GM12878 (cell line): ENCODE data around the gene ANKRD13D. TPM values are rescaled to one million over a fixed set of nuclear protein-coding genes. Genes with fewer than 3 reads are reported as not detected.
A peak's percentile ranks its signal among the peaks of the same experiment; 100 is the strongest.

Experiments used
- ATAC-seq: fragments of 200-7000 bp; cut with Tn5 transposase; 3 replicates; pipeline ENCODE4 v1.9.1; 2020; ENCODE audit warnings: mild to moderate bottlenecking, moderate library complexity
- BruUV-seq: library from RNA; stranded (reverse); fragments of 400-500 nt; replicated peaks from 2 replicates; lab custom pipeline; 2021; lab: Mats Ljungman, UMichigan
- CTCF ChIA-PET: fragments of 300-600 bp; sonication (Branson Sonifier 250); formaldehyde crosslinking; extraction: SDS; loops from one replicate; lab custom pipeline; 2021; ENCODE audit warnings: inconsistent platforms; lab: Yijun Ruan, JAX
- POLR2A ChIA-PET: fragments of 350-600 bp; formaldehyde crosslinking; extraction: SDS; loops from one replicate; lab custom pipeline; 2021; ENCODE audit warnings: inconsistent platforms; lab: Charles Lee
- RAD21 ChIA-PET: fragments of 300-600 bp; sonication (Branson Sonifier 250); formaldehyde crosslinking; loops from one replicate; lab custom pipeline; 2023; ENCODE audit warnings: antibody characterized with exemption; ENCODE audit not compliant: unreplicated experiment; lab: Charles Lee
- SMC1A ChIA-PET: fragments of 300-600 bp; sonication (Branson Sonifier 250); formaldehyde crosslinking; loops from one replicate; lab custom pipeline; 2023; ENCODE audit not compliant: unreplicated experiment, uncharacterized antibody; lab: Charles Lee
- DNase-seq: peaks from one replicate; pipeline ENCODE4 v3.0.0-alpha.2; 2011; ENCODE audit warnings: low read depth, low spot score
- FAIRE-seq: peaks from 3 replicates; lab custom pipeline; 2011; peaks lifted over from hg19 to GRCh38; lab: Jason Lieb, UNC
- H2AFZ ChIP-seq: 2 replicates; pipeline ENCODE4 v1.6.0; 2011; ENCODE audit warnings: low read depth, low read length, control low read depth; ENCODE audit not compliant: control insufficient read depth
- H3K27ac ChIP-seq: 2 replicates; pipeline ENCODE4 v1.5.1; 2011; ENCODE audit warnings: control low read depth; ENCODE audit not compliant: control insufficient read depth, insufficient read depth
- H3K27me3 ChIP-seq, 2 experiments: replicated peaks in 1 of 2; 2 replicates each; pipeline versions ENCODE4 v1.6.0 to v1.6.1; 2011; ENCODE audit warnings: low read length in 1 of 2; ENCODE audit not compliant: control insufficient read depth in 2 of 2, insufficient read depth in 2 of 2
- H3K36me3 ChIP-seq, 2 experiments: 2 replicates each; pipeline ENCODE4 v1.5.1; 2011; ENCODE audit warnings: low read length in 1 of 2; ENCODE audit not compliant: control insufficient read depth in 2 of 2, insufficient read depth in 2 of 2
- H3K4me1 ChIP-seq: 2 replicates; pipeline ENCODE4 v1.6.1; 2011; ENCODE audit warnings: mild to moderate bottlenecking, low read length, moderate library complexity, mixed read lengths; ENCODE audit not compliant: control insufficient read depth, insufficient read depth
- H3K4me2 ChIP-seq: 2 replicates; pipeline ENCODE4 v1.6.0; 2011; ENCODE audit warnings: control low read depth; ENCODE audit not compliant: control insufficient read depth, insufficient read depth
- H3K4me3 ChIP-seq: fragments of 200-600 bp; sonication (generic); 2 replicates; pipeline ENCODE4 v1.5.1; 2016
- H3K79me2 ChIP-seq: 2 replicates; pipeline ENCODE4 v1.6.0; 2011; ENCODE audit warnings: low read length; ENCODE audit not compliant: control insufficient read depth, insufficient read depth
- H3K9ac ChIP-seq: 2 replicates; pipeline ENCODE4 v1.8.0; 2011; ENCODE audit warnings: low read length, control low read depth, mixed read lengths; ENCODE audit not compliant: control insufficient read depth, insufficient read depth
- H3K9me3 ChIP-seq: replicated peaks from 3 replicates; pipeline ENCODE4 v1.5.1; 2011; ENCODE audit warnings: mild to moderate bottlenecking, low read length; ENCODE audit not compliant: control insufficient read depth, insufficient read depth
- H4K20me1 ChIP-seq: 2 replicates; pipeline ENCODE4 v1.6.0; 2011; ENCODE audit not compliant: control insufficient read depth, insufficient read depth
- CBX5 ChIP-seq: sonication (generic); IDR thresholded peaks from 2 replicates; pipeline ENCODE4 v1.6.1; 2016; ENCODE audit warnings: low read depth, moderate library complexity, mild to moderate bottlenecking, inconsistent platforms
- CHD4 ChIP-seq: fragments of 200-600 bp; sonication (generic); IDR thresholded peaks from 2 replicates; pipeline ENCODE4 v1.6.1; 2016; ENCODE audit warnings: mild to moderate bottlenecking
- HDAC6 ChIP-seq: fragments of 200-600 bp; sonication (generic); IDR thresholded peaks from one replicate; pipeline ENCODE4 v1.8.0; 2017; ENCODE audit warnings: antibody characterized with exemption; ENCODE audit not compliant: unreplicated experiment
- JUNB ChIP-seq: IDR thresholded peaks from 2 replicates; pipeline ENCODE4 v1.6.1; 2016; ENCODE audit warnings: antibody characterized with exemption, mild to moderate bottlenecking
- MYC ChIP-seq: IDR thresholded peaks from 2 replicates; pipeline ENCODE4 v1.6.1; 2011; ENCODE audit warnings: mild to moderate bottlenecking, low read length, moderate library complexity, inconsistent platforms; ENCODE audit not compliant: insufficient read depth, insufficient replicate concordance, insufficient read length, severe bottlenecking
- NFXL1 ChIP-seq: fragments of 450-650 bp; IDR thresholded peaks from 2 replicates; pipeline ENCODE4 v1.6.1; 2017; ENCODE audit warnings: antibody characterized with exemption, mild to moderate bottlenecking, borderline replicate concordance
- PAX5 ChIP-seq: IDR thresholded peaks from 2 replicates; pipeline ENCODE4 v1.6.1; 2011; ENCODE audit warnings: low read depth, low read length, borderline replicate concordance
- POLR2AphosphoS2 ChIP-seq: IDR thresholded peaks from 2 replicates; pipeline ENCODE4 v1.6.1; 2011; ENCODE audit warnings: low read depth, mild to moderate bottlenecking, low read length, improper control_type of control experiment, moderate library complexity
- RCOR1 ChIP-seq: conservative IDR thresholded peaks from 2 replicates; pipeline ENCODE4 v1.6.1; 2012; ENCODE audit warnings: low read depth, low read length, improper control_type of control experiment
- SMARCA5 ChIP-seq: fragments of 450-650 bp; IDR thresholded peaks from 2 replicates; pipeline ENCODE4 v1.6.1; 2017; ENCODE audit warnings: mild to moderate bottlenecking
- SP1 ChIP-seq: IDR thresholded peaks from one replicate; pipeline ENCODE4 v1.6.1; 2011; ENCODE audit warnings: low read depth, low read length
- YY1 ChIP-seq: IDR thresholded peaks from 2 replicates; pipeline ENCODE4 v1.6.1; 2011; ENCODE audit warnings: low read depth, mild to moderate bottlenecking, low read length
- ZBED1 ChIP-seq: IDR thresholded peaks from 2 replicates; pipeline ENCODE4 v1.6.1; 2016; ENCODE audit warnings: borderline replicate concordance
- ZNF384 ChIP-seq: IDR thresholded peaks from 2 replicates; pipeline ENCODE4 v1.6.1; 2012; ENCODE audit warnings: low read depth, mild to moderate bottlenecking, low read length, improper control_type of control experiment, borderline replicate concordance
- ZZZ3 ChIP-seq: IDR thresholded peaks from 2 replicates; pipeline ENCODE4 v1.6.1; 2011; ENCODE audit warnings: low read depth; ENCODE audit not compliant: control insufficient read depth, insufficient read length
- WGBS: methylation state at CpG from one replicate; pipeline ENCODE4 v1.1.6; 2016; ENCODE audit warnings: low lambda C conversion rate; ENCODE audit not compliant: insufficient replicate concordance, insufficient coverage; ENCODE audit errors: missing lambda C conversion rate; 5-methylcytosine and 5-hydroxymethylcytosine counted together
- in situ Hi-C: fragments of 300-500 bp; cut with MboI; formaldehyde crosslinking; loops from 9 replicates; pipeline ENCODE4 v1.14.3; 2018; ENCODE audit warnings: mixed read lengths
- intact Hi-C: fragments of 100-400 bp; cut with micrococcal nuclease; formaldehyde crosslinking; loops from one replicate; pipeline ENCODE4 v1.14.2; 2022; ENCODE audit not compliant: unreplicated experiment
- polyA plus RNA-seq, 11 experiments: library from polyadenylated mRNA; depleted of rRNA in 4 of 11; unstranded in 6 of 11; stranded (reverse) in 5 of 11; fragments of >200 nt; fragmentation: Nextera tagmentation in 4 of 11; fragmentation: Illumina TruSeq in 1 of 11; extraction: Ambion mirVana in 4 of 11; extraction: Trizol in 1 of 11; gene quantifications; 1 replicate in 1 of 11; 2 replicates in 10 of 11; pipeline versions ENCODE4 v1.2.1 to v1.2.3, GENCODE V29; 2011 to 2016; ENCODE audit warnings: inconsistent platforms in 2 of 11, missing spikeins in 2 of 11, low read depth in 1 of 11
- total RNA-seq, 4 experiments: library from RNA; depleted of rRNA in 3 of 4; stranded (reverse); fragments of >200 nt in 3 of 4; fragmentation: Illumina TruSeq in 1 of 4; extraction: Trizol in 1 of 4; gene quantifications; 2 replicates each; pipeline versions ENCODE4 v1.2.1 to v1.2.3, GENCODE V29; 2013 to 2021
- TF ChIP-seq, protein P1 (sequence below): IDR thresholded peaks from 2 replicates; pipeline ENCODE4 v1.6.1; 2012; ENCODE audit warnings: improper control_type of control experiment, low read depth, low read length; ENCODE audit not compliant: insufficient replicate concordance
- TF ChIP-seq, protein P2 (sequence below): fragments of 150-350 bp; IDR thresholded peaks from 2 replicates; pipeline ENCODE4 v1.6.1; 2014; ENCODE audit warnings: mild to moderate bottlenecking, low read depth, low read length

ANKRD13D gene
- total and polyA plus RNA-seq, 10 of the 15 experiments (the other 5 are each of a cell fraction or from before 2014, with no cell fraction given) = 2.0 to 56.2 (median 21.4) TPM

GRCh38 chr11:67301313-67301921, 12.3 kb downstream of the ANKRD13D start:
- no peaks in the 10 kb centered on the region for H4K20me1 ChIP-seq
- DNase-seq (no peak), FAIRE-seq (no peak), ATAC-seq (no peak)
- POLR2A ChIA-PET = interaction anchor here (1.0 kb wide), 1 partner anchor 14 kb away, joined by 3 read pairs; no protein-coding TSS in a partner anchor
- RAD21 ChIA-PET = no interaction called here
- intact Hi-C loops = no loop called here
- H2AFZ ChIP-seq = no peak overlapping the region
- CTCF ChIA-PET = no interaction called here
- no peak overlapping the region for H3K4me3 ChIP-seq
- no peak overlapping the region for H3K9ac ChIP-seq
- in situ Hi-C loops = no loop called here
- H3K36me3 ChIP-seq = peaks cover 7 to 22% of the 10 kb centered on the region in 2 experiments
- H3K27ac ChIP-seq = no peak overlapping the region
- BruUV-seq = TSS peak; percentile 37
- SMC1A ChIA-PET = no interaction called here
- H3K4me1 ChIP-seq = no peaks in the 10 kb centered on the region
- no peaks in the 10 kb centered on the region for H3K27me3 ChIP-seq
- peaks cover 3% of the 10 kb centered on the region; the same call in 1 of the 3 replicates for H3K9me3 ChIP-seq
- 96% methylated on average over 26 of the region's 28 CpGs for WGBS
- H3K4me2 ChIP-seq = no peak overlapping the region
- H3K79me2 ChIP-seq = no peaks in the 10 kb centered on the region; the same call in 1 of the 2 replicates
- TF ChIP-seq CBX5 (no peak), ZBED1 (no peak), PAX5 (no peak), SMARCA5 (no peak), CHD4 (no peak), HDAC6 (no peak), POLR2AphosphoS2 (no peak), SP1 (no peak), MYC (no peak), JUNB (no peak), ZZZ3 (no peak), ZNF384 (no peak), NFXL1 (no peak), RCOR1 (no peak), YY1 (no peak)
- TF ChIP-seq, protein P1, sequence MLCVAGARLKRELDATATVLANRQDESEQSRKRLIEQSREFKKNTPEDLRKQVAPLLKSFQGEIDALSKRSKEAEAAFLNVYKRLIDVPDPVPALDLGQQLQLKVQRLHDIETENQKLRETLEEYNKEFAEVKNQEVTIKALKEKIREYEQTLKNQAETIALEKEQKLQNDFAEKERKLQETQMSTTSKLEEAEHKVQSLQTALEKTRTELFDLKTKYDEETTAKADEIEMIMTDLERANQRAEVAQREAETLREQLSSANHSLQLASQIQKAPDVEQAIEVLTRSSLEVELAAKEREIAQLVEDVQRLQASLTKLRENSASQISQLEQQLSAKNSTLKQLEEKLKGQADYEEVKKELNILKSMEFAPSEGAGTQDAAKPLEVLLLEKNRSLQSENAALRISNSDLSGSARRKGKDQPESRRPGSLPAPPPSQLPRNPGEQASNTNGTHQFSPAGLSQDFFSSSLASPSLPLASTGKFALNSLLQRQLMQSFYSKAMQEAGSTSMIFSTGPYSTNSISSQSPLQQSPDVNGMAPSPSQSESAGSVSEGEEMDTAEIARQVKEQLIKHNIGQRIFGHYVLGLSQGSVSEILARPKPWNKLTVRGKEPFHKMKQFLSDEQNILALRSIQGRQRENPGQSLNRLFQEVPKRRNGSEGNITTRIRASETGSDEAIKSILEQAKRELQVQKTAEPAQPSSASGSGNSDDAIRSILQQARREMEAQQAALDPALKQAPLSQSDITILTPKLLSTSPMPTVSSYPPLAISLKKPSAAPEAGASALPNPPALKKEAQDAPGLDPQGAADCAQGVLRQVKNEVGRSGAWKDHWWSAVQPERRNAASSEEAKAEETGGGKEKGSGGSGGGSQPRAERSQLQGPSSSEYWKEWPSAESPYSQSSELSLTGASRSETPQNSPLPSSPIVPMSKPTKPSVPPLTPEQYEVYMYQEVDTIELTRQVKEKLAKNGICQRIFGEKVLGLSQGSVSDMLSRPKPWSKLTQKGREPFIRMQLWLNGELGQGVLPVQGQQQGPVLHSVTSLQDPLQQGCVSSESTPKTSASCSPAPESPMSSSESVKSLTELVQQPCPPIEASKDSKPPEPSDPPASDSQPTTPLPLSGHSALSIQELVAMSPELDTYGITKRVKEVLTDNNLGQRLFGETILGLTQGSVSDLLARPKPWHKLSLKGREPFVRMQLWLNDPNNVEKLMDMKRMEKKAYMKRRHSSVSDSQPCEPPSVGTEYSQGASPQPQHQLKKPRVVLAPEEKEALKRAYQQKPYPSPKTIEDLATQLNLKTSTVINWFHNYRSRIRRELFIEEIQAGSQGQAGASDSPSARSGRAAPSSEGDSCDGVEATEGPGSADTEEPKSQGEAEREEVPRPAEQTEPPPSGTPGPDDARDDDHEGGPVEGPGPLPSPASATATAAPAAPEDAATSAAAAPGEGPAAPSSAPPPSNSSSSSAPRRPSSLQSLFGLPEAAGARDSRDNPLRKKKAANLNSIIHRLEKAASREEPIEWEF = no peak
- TF ChIP-seq, protein P2, sequence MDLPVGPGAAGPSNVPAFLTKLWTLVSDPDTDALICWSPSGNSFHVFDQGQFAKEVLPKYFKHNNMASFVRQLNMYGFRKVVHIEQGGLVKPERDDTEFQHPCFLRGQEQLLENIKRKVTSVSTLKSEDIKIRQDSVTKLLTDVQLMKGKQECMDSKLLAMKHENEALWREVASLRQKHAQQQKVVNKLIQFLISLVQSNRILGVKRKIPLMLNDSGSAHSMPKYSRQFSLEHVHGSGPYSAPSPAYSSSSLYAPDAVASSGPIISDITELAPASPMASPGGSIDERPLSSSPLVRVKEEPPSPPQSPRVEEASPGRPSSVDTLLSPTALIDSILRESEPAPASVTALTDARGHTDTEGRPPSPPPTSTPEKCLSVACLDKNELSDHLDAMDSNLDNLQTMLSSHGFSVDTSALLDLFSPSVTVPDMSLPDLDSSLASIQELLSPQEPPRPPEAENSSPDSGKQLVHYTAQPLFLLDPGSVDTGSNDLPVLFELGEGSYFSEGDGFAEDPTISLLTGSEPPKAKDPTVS = no peak
